B cell (primary cell): Measurements from ENCODE around the gene ENDOU.

Experiments
- CTCF ChIP-seq: fragments of 200-600 bp; IDR thresholded peaks from one replicate; pipeline ENCODE4 v1.8.0; 2022; ENCODE audit warnings: antibody characterized with exemption, mild to moderate bottlenecking
- EZH2 ChIP-seq: IDR thresholded peaks from 2 replicates; pipeline ENCODE4 v1.6.1; 2012; ENCODE audit warnings: borderline replicate concordance, low read depth, mild to moderate bottlenecking, moderate library complexity, low read length; ENCODE audit not compliant: insufficient read depth, poor library complexity, severe bottlenecking

GRCh38 chr12:47714826-47715386 is 10.4 kb downstream of the ENDOU start:
- TF ChIP-seq CTCF (no peak), EZH2 (no peak)
